ENCODE measurements around the gene BMPR2.
"Not testable (repeated sequence)": the region's sequence is repeated elsewhere in the genome, so short reads cannot be mapped to it uniquely, and the experiment has no call there.

- TF ChIP-seq POLR2A (IDR thresholded peaks at IDR 0.05), result not testable (repeated sequence)
- TF ChIP-seq, protein P1, sequence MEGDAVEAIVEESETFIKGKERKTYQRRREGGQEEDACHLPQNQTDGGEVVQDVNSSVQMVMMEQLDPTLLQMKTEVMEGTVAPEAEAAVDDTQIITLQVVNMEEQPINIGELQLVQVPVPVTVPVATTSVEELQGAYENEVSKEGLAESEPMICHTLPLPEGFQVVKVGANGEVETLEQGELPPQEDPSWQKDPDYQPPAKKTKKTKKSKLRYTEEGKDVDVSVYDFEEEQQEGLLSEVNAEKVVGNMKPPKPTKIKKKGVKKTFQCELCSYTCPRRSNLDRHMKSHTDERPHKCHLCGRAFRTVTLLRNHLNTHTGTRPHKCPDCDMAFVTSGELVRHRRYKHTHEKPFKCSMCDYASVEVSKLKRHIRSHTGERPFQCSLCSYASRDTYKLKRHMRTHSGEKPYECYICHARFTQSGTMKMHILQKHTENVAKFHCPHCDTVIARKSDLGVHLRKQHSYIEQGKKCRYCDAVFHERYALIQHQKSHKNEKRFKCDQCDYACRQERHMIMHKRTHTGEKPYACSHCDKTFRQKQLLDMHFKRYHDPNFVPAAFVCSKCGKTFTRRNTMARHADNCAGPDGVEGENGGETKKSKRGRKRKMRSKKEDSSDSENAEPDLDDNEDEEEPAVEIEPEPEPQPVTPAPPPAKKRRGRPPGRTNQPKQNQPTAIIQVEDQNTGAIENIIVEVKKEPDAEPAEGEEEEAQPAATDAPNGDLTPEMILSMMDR (IDR thresholded peaks at IDR 0.05), result not testable (repeated sequence)
Observed at GRCh38 chr2:202503276-202503675, 127.1 kb downstream of the BMPR2 start.

Data from testis (tissue), 2 donors.